HG03378 (cell line): ENCODE data around the gene CDKAL1.
"Not testable (repeated sequence)": the region's sequence is repeated elsewhere in the genome, so short reads cannot be mapped to it uniquely, and the experiment has no call there.

ENCODE experiments used
- ATAC-seq: cut with Tn5 transposase; IDR thresholded peaks from one replicate; pipeline ENCODE4 v1.9.1; 2021; ENCODE audit warnings: mild to moderate bottlenecking, moderate library complexity; ENCODE audit not compliant: unreplicated experiment

CDKAL1 gene

GRCh38 chr6:20534295-20535262 is at the start of gene CDKAL1:
TSS of gene CDKAL1 (plus strand) at chr6:20534457. CDS start at chr6:20546351, 11,894 bp downstream.
- peak; percentile 93 for ATAC-seq

- ATAC-seq = no peak
These were observed 47.6 kb upstream of the CDKAL1 start for GRCh38 chr6:20486641-20487040.

DNA sequence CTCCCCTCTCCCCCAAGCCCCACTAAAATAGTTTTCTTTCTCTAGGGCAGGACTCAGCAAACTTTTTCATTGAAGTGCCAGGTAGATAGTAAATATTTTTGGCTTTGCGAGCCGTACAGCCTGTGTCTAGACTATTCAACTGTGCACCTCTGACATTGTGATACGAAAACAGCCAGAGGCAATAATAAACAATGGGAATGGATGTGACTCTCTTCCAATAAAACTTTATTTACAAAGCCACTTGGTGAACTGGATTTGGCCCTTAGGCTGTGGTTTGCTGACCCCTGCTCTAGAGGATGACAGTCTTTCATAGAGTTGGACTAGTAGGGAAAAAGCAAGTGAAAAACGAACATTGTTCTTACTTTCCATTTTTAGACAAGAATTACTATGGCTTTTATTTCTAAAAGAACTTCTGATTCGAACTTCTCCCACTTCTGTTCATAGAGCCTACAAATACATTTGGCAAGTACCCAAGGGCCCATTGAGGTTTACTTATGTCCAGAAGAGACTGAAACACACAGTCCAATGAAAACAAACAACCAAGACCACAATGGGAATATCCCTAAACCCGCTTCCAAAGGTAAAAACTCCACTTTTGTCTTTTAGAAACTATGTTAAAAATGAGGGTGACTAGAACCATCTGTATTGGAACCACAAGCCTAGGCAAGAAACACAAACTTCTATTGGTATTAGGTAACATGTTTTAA is 46.4 kb upstream of the CDKAL1 start:
- ATAC-seq = no peak

GRCh38 chr6:20490591-20490990 is 43.7 kb upstream of the CDKAL1 start:
- ATAC-seq = no peak

DNA sequence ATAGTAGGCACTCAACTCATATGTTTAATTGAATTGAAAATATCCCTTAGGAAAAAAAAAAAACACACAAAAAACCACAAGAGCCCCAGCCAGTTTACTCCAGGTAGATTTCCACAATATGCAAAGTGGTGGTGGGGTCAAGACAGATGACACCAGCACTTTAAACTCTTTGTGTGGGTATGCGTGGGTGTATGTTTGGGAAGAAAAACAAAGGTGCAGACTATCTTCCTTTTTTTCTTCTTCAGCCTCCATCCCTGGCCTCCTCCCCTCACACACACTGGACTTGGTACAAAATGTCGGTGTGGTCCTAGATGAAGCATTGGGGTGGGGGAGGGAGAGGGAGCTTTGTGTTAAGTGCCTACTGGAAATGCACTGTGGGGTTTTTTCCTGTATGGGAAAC is 42.2 kb upstream of the CDKAL1 start:
- no peak for ATAC-seq

GRCh38 chr6:20497216-20498040 is 36.8 kb upstream of the CDKAL1 start:
- no peak for ATAC-seq

GRCh38 chr6:20498041-20498385 is 36.2 kb upstream of the CDKAL1 start:
- no peak for ATAC-seq

DNA sequence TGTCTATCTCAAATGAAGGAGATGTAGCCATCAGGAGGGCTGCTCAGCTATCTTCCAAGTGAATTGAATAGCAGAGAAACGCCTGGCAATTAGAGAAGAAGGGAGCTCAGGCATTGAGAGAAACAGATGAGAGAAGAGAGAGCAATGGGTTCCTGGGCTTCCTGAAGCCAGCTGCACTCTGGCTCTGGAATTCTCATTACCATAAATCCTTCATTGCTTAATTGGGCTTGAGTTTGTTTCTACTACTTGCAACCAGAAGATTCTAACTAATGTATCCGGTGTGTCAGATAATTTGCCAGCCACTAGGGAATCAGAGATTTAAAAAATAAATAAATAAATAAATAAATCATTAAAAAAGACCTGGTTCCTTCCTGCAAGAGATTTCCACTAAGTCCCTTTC is 25.0 kb upstream of the CDKAL1 start:
- ATAC-seq = no peak

DNA sequence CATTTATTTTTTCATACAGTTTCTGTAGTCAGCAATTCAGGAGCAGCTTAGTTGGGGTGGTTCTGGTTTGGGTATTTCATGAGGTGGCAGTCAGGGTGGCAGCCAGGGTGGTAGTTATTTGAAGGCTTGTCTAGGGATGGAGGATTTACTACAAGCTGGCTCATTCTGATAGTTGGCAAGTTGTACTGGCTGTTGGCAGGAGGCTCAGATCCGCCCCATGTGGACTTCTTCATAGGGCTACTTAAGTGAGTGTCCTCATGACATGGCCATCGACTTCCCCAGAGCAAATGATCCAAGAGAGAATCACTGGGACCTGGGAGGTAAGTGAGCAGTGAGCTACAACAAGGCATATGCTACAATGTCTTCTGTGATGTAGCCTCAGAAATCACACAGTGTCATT is 22.4 kb upstream of the CDKAL1 start:
- ATAC-seq = no peak

GRCh38 chr6:20525208-20525607 is 9.0 kb upstream of the CDKAL1 start:
- not testable (repeated sequence) for ATAC-seq

GRCh38 chr6:20529086-20529448 is 5.2 kb upstream of the CDKAL1 start:
- ATAC-seq = peak; percentile 60

DNA sequence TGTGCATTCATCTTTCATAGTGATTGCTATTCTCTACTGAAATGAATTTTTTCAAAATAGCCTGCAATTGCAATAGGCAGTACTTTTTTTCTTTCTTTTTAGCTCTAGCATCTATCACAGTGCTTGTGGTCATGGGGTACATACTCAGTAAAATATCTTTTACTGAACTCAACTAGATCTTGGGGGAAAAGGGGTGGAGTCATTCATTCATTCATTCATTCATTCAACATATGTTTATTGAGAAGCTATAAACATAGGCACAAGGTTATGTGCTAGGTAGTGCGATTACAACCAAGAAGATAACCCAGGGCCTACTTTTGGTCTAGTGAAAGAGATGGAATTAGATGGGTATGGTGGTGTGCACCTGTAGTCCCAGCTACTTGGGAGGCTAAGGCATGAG is 1.4 kb upstream of the CDKAL1 start:
- no peak for ATAC-seq

GRCh38 chr6:20533746-20534294 is 437 bp upstream of the CDKAL1 start:
- ATAC-seq = peak; percentile 13

DNA sequence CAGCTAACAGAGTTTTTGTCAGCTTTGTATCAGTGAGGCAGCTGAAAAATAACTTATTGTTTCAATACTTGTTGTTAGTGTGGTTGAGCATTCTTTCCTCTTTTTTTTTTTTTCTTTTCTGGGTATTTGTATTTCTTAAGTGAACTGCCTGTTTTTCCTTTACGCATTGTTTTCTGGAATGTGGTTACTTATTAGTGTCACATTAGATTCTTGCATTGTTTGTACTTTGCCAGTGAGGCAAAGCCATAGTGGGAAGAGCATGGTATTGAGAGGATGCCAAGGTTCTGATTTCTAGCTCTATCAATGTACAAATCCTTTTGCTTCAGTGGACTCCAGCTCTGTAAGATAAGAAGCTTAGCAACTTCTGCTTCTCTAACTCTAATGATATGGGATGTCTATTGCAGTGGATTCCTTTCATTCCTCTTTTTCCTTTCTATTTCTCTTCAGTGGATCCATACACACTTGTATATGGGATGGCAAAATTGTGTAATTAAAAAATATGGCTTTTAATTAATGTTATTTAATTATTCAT is 3.9 kb downstream of the CDKAL1 start:
- no peak for ATAC-seq

- no peak for ATAC-seq
These were observed 4.7 kb downstream of the CDKAL1 start for GRCh38 chr6:20538907-20539306.

DNA sequence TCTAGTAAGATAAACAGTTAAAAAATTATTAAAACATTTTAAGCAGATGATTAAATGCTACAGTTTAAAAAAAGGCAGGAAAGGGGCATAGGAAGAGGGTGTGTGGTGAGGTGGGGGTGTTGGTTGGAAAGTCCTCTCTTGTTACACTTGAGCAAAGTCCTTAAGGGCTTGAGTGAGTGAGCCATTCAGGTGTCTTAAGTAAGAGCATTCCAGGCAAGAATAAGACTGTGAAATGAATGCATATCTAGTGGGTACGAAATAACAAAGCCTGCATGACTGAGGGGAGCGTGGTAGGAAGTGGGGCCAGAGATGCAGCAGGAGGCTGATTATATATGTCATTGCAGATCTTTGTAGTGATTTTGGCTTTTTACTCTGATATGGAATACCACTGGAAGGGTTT is 5.1 kb downstream of the CDKAL1 start:
- ATAC-seq = no peak

DNA sequence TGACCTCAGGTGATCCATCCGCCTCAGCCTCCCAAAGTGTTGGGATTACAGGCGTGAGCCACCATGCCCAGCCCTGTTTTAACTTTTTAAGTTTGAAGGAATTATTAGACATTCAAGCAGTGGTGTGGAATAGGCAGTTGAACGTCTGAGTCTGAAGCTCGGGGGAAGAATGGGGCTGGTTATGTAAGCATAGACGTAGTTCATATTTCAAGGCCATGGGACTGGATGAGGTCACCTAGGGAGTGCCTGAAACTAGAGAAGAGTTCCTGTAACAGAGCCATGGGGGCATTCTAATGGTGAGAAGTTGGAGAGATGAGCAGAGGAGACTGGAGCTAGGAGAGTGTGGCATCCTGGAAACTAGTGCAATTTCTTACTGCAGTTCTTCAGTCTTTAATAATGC is 6.4 kb downstream of the CDKAL1 start:
- no peak for ATAC-seq

DNA sequence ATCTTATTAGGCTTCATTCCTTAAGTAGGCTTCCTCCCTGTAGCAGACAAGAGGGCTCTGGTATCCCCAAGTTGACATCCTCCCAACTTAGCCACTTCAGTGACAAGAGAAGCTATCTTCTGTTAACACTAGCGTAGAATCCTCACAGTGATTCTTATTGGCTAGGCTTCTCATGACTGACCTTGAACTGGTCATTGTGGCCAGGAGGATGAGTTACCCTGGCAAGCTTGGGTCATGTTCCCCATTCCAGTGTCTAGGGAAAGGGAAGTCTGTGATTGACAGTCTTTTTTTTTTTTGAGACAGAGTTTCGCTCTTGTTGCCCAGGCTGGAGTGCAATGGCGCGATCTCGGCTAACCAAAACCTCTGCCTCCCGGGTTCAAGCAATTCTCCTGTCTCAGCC is 7.1 kb downstream of the CDKAL1 start:
- no peak for ATAC-seq

DNA sequence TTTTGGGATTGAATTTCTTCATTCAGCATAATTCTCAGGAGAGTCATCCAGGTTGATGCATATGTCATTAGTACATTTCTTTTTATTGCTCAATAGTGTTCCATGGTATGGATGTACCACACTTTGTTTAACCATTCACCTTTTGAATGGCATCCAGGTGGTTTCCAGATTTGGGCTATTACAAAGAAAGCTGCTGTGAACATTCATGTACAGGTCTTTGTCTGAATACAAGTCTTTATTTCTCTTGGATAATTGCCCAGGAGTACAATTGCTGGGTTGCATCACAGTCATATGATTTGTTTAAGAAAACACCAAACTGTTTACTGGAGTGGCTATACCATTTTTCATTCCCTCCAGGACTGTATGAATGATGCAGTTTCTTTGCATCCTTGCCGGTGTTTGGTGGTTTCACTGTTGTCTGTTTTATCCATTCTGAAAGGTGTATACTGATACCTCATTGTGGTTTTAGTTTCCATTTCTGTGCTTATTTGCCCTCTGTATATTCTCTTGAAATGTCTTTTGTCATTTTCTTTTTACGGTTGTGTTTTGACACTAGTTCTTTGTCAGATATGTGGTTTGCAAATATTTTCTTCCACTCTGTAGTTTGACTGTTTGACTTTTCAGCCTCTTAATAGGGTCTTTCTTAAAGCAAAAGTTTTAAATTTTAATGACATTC is 8.8 kb downstream of the CDKAL1 start:
- peak; percentile 98 for ATAC-seq

- no peak for ATAC-seq
These were observed 14.0 kb downstream of the CDKAL1 start for GRCh38 chr6:20548264-20548663.
